B cell (primary cell): Measurements from ENCODE around the gene EEF1A2. TPM values are rescaled to one million over a fixed set of nuclear protein-coding genes. Genes with fewer than 3 reads are reported as not detected.

Experiments
- ATAC-seq: fragments of 200-7000 bp; cut with Tn5 transposase; one replicate; pipeline ENCODE4 v1.10.0; 2021; ENCODE audit warnings: low read depth, mild to moderate bottlenecking, moderate number of reproducible peaks, moderate library complexity
- CTCF ChIA-PET: fragments of 350-600 bp; sonication (Branson Sonifier 250); formaldehyde crosslinking; loops from one replicate; lab custom pipeline; 2021; ENCODE audit warnings: antibody characterized with exemption, inconsistent platforms; lab: Charles Lee
- POLR2A ChIA-PET: fragments of 350-600 bp; sonication (Branson Sonifier 250); formaldehyde crosslinking; loops from one replicate; lab custom pipeline; 2021; ENCODE audit warnings: antibody characterized with exemption; lab: Charles Lee
- DNase-seq: peaks from one replicate; pipeline ENCODE4 v3.0.0; 2013
- H2AFZ ChIP-seq: 2 replicates; pipeline ENCODE4 v1.6.1; 2012; ENCODE audit warnings: mild to moderate bottlenecking, low read depth, low read length; ENCODE audit not compliant: insufficient read depth, poor library complexity, severe bottlenecking
- H3K27ac ChIP-seq, 2 donors: 1 replicate in 1 of 2; 2 replicates in 1 of 2; pipeline ENCODE4 v1.5.1; 2012 to 2013; ENCODE audit warnings: low read length in 2 of 2, mild to moderate bottlenecking in 2 of 2, moderate library complexity in 1 of 2
- H3K27me3 ChIP-seq, 4 experiments: fragments of 200-600 bp in 1 of 4; sonication (generic) in 1 of 4; replicated peaks in 1 of 4; 1 replicate in 2 of 4; 2 replicates in 2 of 4; pipeline versions ENCODE4 v1.6.1 to v1.7.0; 2013 to 2016; ENCODE audit warnings: low read length in 3 of 4, mild to moderate bottlenecking in 2 of 4, mixed read lengths in 1 of 4, moderate library complexity in 1 of 4; ENCODE audit not compliant: insufficient read depth in 4 of 4, control insufficient read depth in 3 of 4; ENCODE audit errors: control extremely low read depth in 1 of 4
- H3K36me3 ChIP-seq, 2 experiments: replicated peaks in 1 of 2; 1 replicate in 1 of 2; 2 replicates in 1 of 2; pipeline versions ENCODE4 v1.6.1 to v1.7.1; 2013; ENCODE audit warnings: low read length in 1 of 2; ENCODE audit not compliant: insufficient read depth in 2 of 2, control insufficient read depth in 1 of 2; ENCODE audit errors: control extremely low read depth in 1 of 2, extremely low read depth in 1 of 2
- H3K4me1 ChIP-seq, 2 donors: fragments of 200-600 bp in 1 of 2; sonication (generic) in 1 of 2; 1 replicate in 1 of 2; 2 replicates in 1 of 2; pipeline versions ENCODE4 v1.5.1 to v1.6.1; 2013 to 2017; ENCODE audit warnings: low read length in 2 of 2; ENCODE audit not compliant: control insufficient read depth in 2 of 2, insufficient read depth in 2 of 2
- H3K4me2 ChIP-seq: replicated peaks from 2 replicates; pipeline ENCODE3; 2012; ENCODE audit warnings: mild to moderate bottlenecking, low read depth, low read length; ENCODE audit not compliant: poor library complexity, severe bottlenecking
- H3K4me3 ChIP-seq, 5 experiments: fragments of 200-600 bp in 1 of 5; sonication (generic) in 1 of 5; 1 replicate in 3 of 5; 2 replicates in 2 of 5; pipeline versions ENCODE4 v1.5.1 to v1.7.0; 2011 to 2016; ENCODE audit warnings: low read length in 4 of 5, mild to moderate bottlenecking in 4 of 5, low read depth in 2 of 5, control low read depth in 1 of 5, moderate library complexity in 1 of 5; ENCODE audit not compliant: insufficient read depth in 1 of 5; ENCODE audit errors: control extremely low read depth in 1 of 5, extremely low read depth in 1 of 5
- H3K79me2 ChIP-seq: fragments of 200-600 bp; sonication (generic); one replicate; pipeline ENCODE4 v1.6.0; 2016; ENCODE audit warnings: low read length; ENCODE audit not compliant: control insufficient read depth, insufficient read depth
- H3K9ac ChIP-seq: fragments of 200-600 bp; sonication (generic); 2 replicates; pipeline ENCODE4 v1.6.1; 2017; ENCODE audit warnings: mild to moderate bottlenecking, low read length, moderate library complexity
- H3K9me3 ChIP-seq, 3 donors: one replicate each; pipeline versions ENCODE4 v1.6.1 to v1.7.1; 2013; ENCODE audit warnings: low read length in 2 of 3; ENCODE audit not compliant: control insufficient read depth in 2 of 3, insufficient read depth in 1 of 3; ENCODE audit errors: control extremely low read depth in 1 of 3
- H4K20me1 ChIP-seq: 2 replicates; pipeline ENCODE4 v1.6.0; 2012; ENCODE audit warnings: mild to moderate bottlenecking, low read length; ENCODE audit not compliant: insufficient read depth, control insufficient read depth, poor library complexity, severe bottlenecking
- H3K27ac Mint-ChIP-seq: one replicate; pipeline ENCODE4 v1.8.0; 2021; ENCODE audit warnings: mixed read lengths
- H3K27me3 Mint-ChIP-seq: one replicate; pipeline ENCODE4 v1.8.0; 2021; ENCODE audit warnings: mixed read lengths
- H3K4me1 Mint-ChIP-seq: one replicate; pipeline ENCODE4 v1.8.0; 2021; ENCODE audit warnings: mixed read lengths
- H3K4me3 Mint-ChIP-seq: one replicate; pipeline ENCODE4 v1.8.0; 2021; ENCODE audit warnings: mixed read lengths
- H3K9me3 Mint-ChIP-seq: one replicate; pipeline ENCODE4 v1.8.0; 2022; ENCODE audit warnings: mixed read lengths; ENCODE audit not compliant: insufficient read depth
- CTCF ChIP-seq: fragments of 200-600 bp; IDR thresholded peaks from one replicate; pipeline ENCODE4 v1.8.0; 2022; ENCODE audit warnings: antibody characterized with exemption, mild to moderate bottlenecking
- EZH2 ChIP-seq: IDR thresholded peaks from 2 replicates; pipeline ENCODE4 v1.6.1; 2012; ENCODE audit warnings: borderline replicate concordance, low read depth, mild to moderate bottlenecking, moderate library complexity, low read length; ENCODE audit not compliant: insufficient read depth, poor library complexity, severe bottlenecking
- WGBS: methylation state at CpG from one replicate; pipeline ENCODE4 v1.1.5; 2013; ENCODE audit warnings: missing lambda C conversion rate; ENCODE audit not compliant: insufficient coverage; 5-methylcytosine and 5-hydroxymethylcytosine counted together
- intact Hi-C: fragments of 100-400 bp; cut with micrococcal nuclease; formaldehyde crosslinking; loops from one replicate; pipeline ENCODE4 v1.10.0; 2022
- polyA plus RNA-seq: library from polyadenylated mRNA; depleted of rRNA; stranded (reverse); fragments of >200 nt; gene quantifications from 2 replicates; pipeline ENCODE4 v1.2.3, GENCODE V29; 2012
- total RNA-seq, 2 donors: library from RNA; stranded (reverse); fragments of 120-200 nt in 1 of 2; gene quantifications; 1 replicate in 1 of 2; 2 replicates in 1 of 2; pipeline versions ENCODE4 v1.2.3 to v1.2.4, GENCODE V29; 2013 to 2022

Gene EEF1A2
- total and polyA plus RNA-seq, 2 donors (not counting 1 experiment from before 2014, with no cell fraction given): 2.2 to 2.9 TPM

- ChIA-PET POLR2A (interaction anchor here (0.6 kb wide), 1 partner anchor 650 kb away, joined by 3 read pairs; no protein-coding TSS in a partner anchor), CTCF (interaction anchor here (1.3 to 3.3 kb wide), 4 partner anchors 9 to 478 kb away, joined by 3 to 26 read pairs (median 20); partner anchors contain the start of genes PTK6 and TPD52L2)
- whole genome bisulfite sequencing: 84% methylated on average over 6 of the region's 8 CpGs
- H3K4me3 Mint-ChIP-seq: no peak overlapping the region
- H4K20me1 ChIP-seq: no peaks in the 10 kb centered on the region
- H3K27ac ChIP-seq: no peak overlapping the region
- no peaks in the 10 kb centered on the region for H3K79me2 ChIP-seq
- H3K4me1 Mint-ChIP-seq: peaks cover 7% of the 10 kb centered on the region
- no peak overlapping the region for H3K27ac Mint-ChIP-seq
- H3K9me3 ChIP-seq: peaks cover 0 to 10% (median 0%) of the 10 kb centered on the region in 3 donors
- H2AFZ ChIP-seq: no peak overlapping the region
- no peak overlapping the region for H3K4me3 ChIP-seq
- ATAC-seq (no peak), DNase-seq (no peak)
- H3K9me3 Mint-ChIP-seq: peaks cover 2% of the 10 kb centered on the region
- no peak overlapping the region for H3K9ac ChIP-seq
- peaks cover 19 to 26% of the 10 kb centered on the region in 2 donors for H3K4me1 ChIP-seq
- intact Hi-C loops: no loop called here
- H3K27me3 ChIP-seq: peaks cover 0 to 40% (median 16%) of the 10 kb centered on the region in 4 experiments
- peaks cover 11% of the 10 kb centered on the region for H3K27me3 Mint-ChIP-seq
- TF ChIP-seq EZH2 (no peak), CTCF (no peak)
- no peaks in the 10 kb centered on the region for H3K36me3 ChIP-seq
- no peak overlapping the region for H3K4me2 ChIP-seq
Measured at GRCh38 chr20:63495167-63495720, 3.6 kb downstream of the EEF1A2 start.

- WGBS: 90% methylated on average over 51 of the region's 51 CpGs
- DNase-seq: no peak
- intact Hi-C loops: no loop called here
- H3K9me3 Mint-ChIP-seq: peaks cover 2% of the 10 kb centered on the region
- Histone ChIP-seq H3K27ac (no peak overlapping the region), H3K9me3 (peaks cover 0 to 9% (median 0%) of the 10 kb centered on the region in 3 donors), H3K4me1 (peaks cover 16 to 23% of the 10 kb centered on the region in 2 donors), H3K36me3 (no peaks in the 10 kb centered on the region), H3K4me3 (no peak overlapping the region), H2AFZ (no peak overlapping the region), H3K27me3 (peaks cover 0 to 39% (median 15%) of the 10 kb centered on the region in 4 experiments), H4K20me1 (no peaks in the 10 kb centered on the region), H3K4me2 (no peak overlapping the region), H3K9ac (no peak overlapping the region), H3K79me2 (no peaks in the 10 kb centered on the region)
- no peak overlapping the region for H3K27ac Mint-ChIP-seq
- POLR2A ChIA-PET: no interaction called here
- CTCF ChIA-PET: interaction anchor here (1.0 to 1.6 kb wide), 2 partner anchors 370 to 479 kb away, joined by 4 to 5 read pairs; no protein-coding TSS in a partner anchor
- no peak for ATAC-seq
- peaks cover 11% of the 10 kb centered on the region for H3K27me3 Mint-ChIP-seq
- no peak overlapping the region for H3K4me3 Mint-ChIP-seq
- peaks cover 7% of the 10 kb centered on the region for H3K4me1 Mint-ChIP-seq
- no peak for TF ChIP-seq EZH2
- TF ChIP-seq CTCF: no peak
Measured at GRCh38 chr20:63494420-63495166, 4.3 kb downstream of the EEF1A2 start.
